Tibial nerve (tissue), 4 donors: ENCODE data around the gene ADAMTS18. TPM values are rescaled to one million over a fixed set of nuclear protein-coding genes. Genes with fewer than 3 reads are reported as not detected.

Source experiments
- DNase-seq, 2 donors: peaks; one replicate each; pipeline ENCODE4 v3.0.0-alpha.2; 2019; ENCODE audit warnings: low spot score in 2 of 2
- H3K27ac ChIP-seq, 4 donors: fragments of 200-600 bp; sonication (generic) in 3 of 4; one replicate each; pipeline ENCODE4 v1.5.1; 2017 to 2019; ENCODE audit warnings: mild to moderate bottlenecking in 1 of 4
- H3K27me3 ChIP-seq, 2 donors: fragments of 200-600 bp; sonication (generic) in 1 of 2; one replicate each; pipeline versions ENCODE4 v1.5.1 to v1.6.0; 2017 to 2019
- H3K36me3 ChIP-seq, 3 donors: fragments of 200-600 bp; sonication (generic); one replicate each; pipeline ENCODE4 v1.5.1; 2018 to 2019
- H3K4me1 ChIP-seq, 4 donors: fragments of 200-600 bp; sonication (generic) in 3 of 4; one replicate each; pipeline ENCODE4 v1.5.1; 2017 to 2019
- H3K4me3 ChIP-seq, 4 donors: fragments of 200-600 bp; sonication (generic) in 3 of 4; one replicate each; pipeline ENCODE4 v1.5.1; 2017 to 2019; ENCODE audit warnings: mild to moderate bottlenecking in 1 of 4, moderate library complexity in 1 of 4
- H3K9me3 ChIP-seq, 4 donors: fragments of 200-600 bp; sonication (generic) in 3 of 4; one replicate each; pipeline ENCODE4 v1.5.1; 2017 to 2019
- CTCF ChIP-seq, 5 experiments: fragments of 200-600 bp in 3 of 5; fragments of 450-650 bp in 2 of 5; sonication (generic) in 3 of 5; IDR thresholded peaks; one replicate each; pipeline ENCODE4 v1.5.1; 2016 to 2019; ENCODE audit warnings: antibody characterized with exemption in 5 of 5, mild to moderate bottlenecking in 3 of 5, moderate library complexity in 2 of 5
- EP300 ChIP-seq, 2 donors: sonication (generic); formaldehyde crosslinking; IDR thresholded peaks; one replicate each; pipeline ENCODE4 v1.6.1; 2017; ENCODE audit warnings: antibody characterized with exemption in 2 of 2, mild to moderate bottlenecking in 1 of 2
- POLR2A ChIP-seq, 2 donors: fragments of 450-650 bp; IDR thresholded peaks; one replicate each; pipeline ENCODE4 v1.6.1; 2017; ENCODE audit warnings: antibody characterized with exemption in 2 of 2, mild to moderate bottlenecking in 2 of 2, moderate library complexity in 2 of 2
- WGBS, 2 donors: methylation state at CpG; one replicate each; pipeline ENCODE4 v1.1.5; 2018; 5-methylcytosine and 5-hydroxymethylcytosine counted together
- total RNA-seq, 4 donors: library from RNA; depleted of rRNA; stranded (reverse); fragments of >200 nt; gene quantifications; one replicate each; pipeline ENCODE4 v1.1.0, GENCODE V29; 2016

ADAMTS18 gene
- total RNA-seq, 4 donors from 2014 or later, result under 0.01 to 0.60 (median 0.21) TPM

- 41 to 46% methylated on average over 10 of the region's 10 CpGs for WGBS, 2 donors
- no peaks in the 10 kb centered on the region for H3K27me3 ChIP-seq
Observed at GRCh38 chr16:77424871-77425604, 9.8 kb downstream of the ADAMTS18 start.

GRCh38 chr16:77422196-77422784 is 12.5 kb downstream of the ADAMTS18 start:
- Histone ChIP-seq H3K27me3 (no peaks in the 10 kb centered on the region), H3K36me3 (no peaks in the 10 kb centered on the region), H3K9me3 (no peaks in the 10 kb centered on the region), H3K4me1 (no peaks in the 10 kb centered on the region), H3K27ac (no peak overlapping the region), H3K4me3 (no peak overlapping the region)
- DNase-seq, result no peak
- TF ChIP-seq CTCF (IDR thresholded peaks at IDR 0.05) (no peak), EP300 (IDR thresholded peaks at IDR 0.05) (no peak), POLR2A (IDR thresholded peaks at IDR 0.05) (no peak)
- whole genome bisulfite sequencing, 2 donors, result 90 to 95% methylated on average over 2 of the region's 2 CpGs

More at GRCh38 chr16:77424871-77425604, 9.8 kb downstream of the ADAMTS18 start:
- no peaks in the 10 kb centered on the region for H3K4me1 ChIP-seq
- H3K9me3 ChIP-seq, result peaks cover 0 to 8% (median 0%) of the 10 kb centered on the region in 4 donors
- H3K36me3 ChIP-seq, result no peaks in the 10 kb centered on the region
- no peak overlapping the region for H3K27ac ChIP-seq
- no peak for DNase-seq
- no peak overlapping the region for H3K4me3 ChIP-seq
- no peak for TF ChIP-seq EP300 (IDR thresholded peaks at IDR 0.05)
- TF ChIP-seq POLR2A (IDR thresholded peaks at IDR 0.05), result no peak
- TF ChIP-seq CTCF (IDR thresholded peaks at IDR 0.05), result no peak

- 79 to 97% methylated on average over 1 of the region's 1 CpG for WGBS, 2 donors
- Histone ChIP-seq H3K4me1 (no peaks in the 10 kb centered on the region), H3K9me3 (no peaks in the 10 kb centered on the region), H3K27me3 (no peaks in the 10 kb centered on the region), H3K27ac (no peak overlapping the region), H3K4me3 (no peak overlapping the region), H3K36me3 (no peaks in the 10 kb centered on the region)
- DNase-seq, result no peak
- TF ChIP-seq POLR2A (IDR thresholded peaks at IDR 0.05) (no peak), EP300 (IDR thresholded peaks at IDR 0.05) (no peak), CTCF (IDR thresholded peaks at IDR 0.05) (no peak)
Observed at GRCh38 chr16:77416939-77417480, 17.8 kb downstream of the ADAMTS18 start.

- Histone ChIP-seq H3K4me3 (no peak overlapping the region), H3K27me3 (no peaks in the 10 kb centered on the region), H3K9me3 (no peaks in the 10 kb centered on the region), H3K36me3 (no peaks in the 10 kb centered on the region), H3K27ac (no peak overlapping the region), H3K4me1 (no peaks in the 10 kb centered on the region)
- no peak for DNase-seq
- WGBS, 2 donors, result 98 to 100% methylated on average over 2 of the region's 2 CpGs
- TF ChIP-seq POLR2A (IDR thresholded peaks at IDR 0.05), result no peak
- TF ChIP-seq EP300 (IDR thresholded peaks at IDR 0.05), result no peak
- no peak for TF ChIP-seq CTCF (IDR thresholded peaks at IDR 0.05)
Observed at GRCh38 chr16:77414752-77415231, 20.0 kb downstream of the ADAMTS18 start.

GRCh38 chr16:77410449-77410848 is 24.4 kb downstream of the ADAMTS18 start:
- no peak overlapping the region for H3K4me3 ChIP-seq
- peaks cover 0 to 11% (median 3%) of the 10 kb centered on the region in 4 donors for H3K9me3 ChIP-seq
- no peaks in the 10 kb centered on the region for H3K36me3 ChIP-seq
- no peaks in the 10 kb centered on the region for H3K4me1 ChIP-seq
- no peak for DNase-seq
- H3K27ac ChIP-seq, result no peak overlapping the region
- TF ChIP-seq CTCF (IDR thresholded peaks at IDR 0.05), result no peak
- H3K27me3 ChIP-seq, result no peaks in the 10 kb centered on the region
- WGBS, 2 donors, result 64 to 71% methylated on average over 4 of the region's 4 CpGs
